Pancreas (tissue), 10 donors: ENCODE measurements around the gene ETFA. TPM values are rescaled to one million over a fixed set of nuclear protein-coding genes. Genes with fewer than 3 reads are reported as not detected.
"Not testable (repeated sequence)": the region's sequence is repeated elsewhere in the genome, so short reads cannot be mapped to it uniquely, and the experiment has no call there.

Experiments
- ATAC-seq, 4 donors: fragments of 200-7000 bp; cut with Tn5 transposase; one replicate each; pipeline versions ENCODE4 v1.8.0 to v1.9.1; 2020; ENCODE audit warnings: mild to moderate bottlenecking in 4 of 4, moderate library complexity in 4 of 4
- DNase-seq, 6 donors: peaks; one replicate each; pipeline ENCODE4 v3.0.0-alpha.2; 2020
- FAIRE-seq: peaks from 2 replicates; lab custom pipeline; 2012; peaks lifted over from hg19 to GRCh38; lab: Jason Lieb, UNC
- H3K27ac ChIP-seq, 4 donors: fragments of 200-600 bp; sonication (generic); 1 replicate in 3 of 4; 2 replicates in 1 of 4; pipeline versions ENCODE4 v1.5.0 to v1.8.0; 2020
- H3K27me3 ChIP-seq, 4 donors: fragments of 200-600 bp; one replicate each; pipeline ENCODE4 v1.8.0; 2021
- H3K36me3 ChIP-seq, 3 donors: fragments of 200-600 bp; sonication (generic) in 1 of 3; one replicate each; pipeline versions ENCODE4 v1.5.0 to v1.8.0; 2020 to 2021
- H3K4me1 ChIP-seq, 3 donors: fragments of 200-600 bp; one replicate each; pipeline ENCODE4 v1.8.0; 2021
- H3K4me3 ChIP-seq, 4 donors: fragments of 200-600 bp; sonication (generic) in 2 of 4; one replicate each; pipeline versions ENCODE4 v1.5.0 to v1.8.0; 2020 to 2021
- H3K9me3 ChIP-seq, 4 donors: fragments of 200-600 bp; one replicate each; pipeline ENCODE4 v1.8.0; 2021
- WGBS, 2 donors: extraction: QIAGEN DNeasy Blood & Tissue Kit; methylation state at CpG; one replicate each; pipeline ENCODE4 v1.1.7; 2013; 5-methylcytosine and 5-hydroxymethylcytosine counted together
- intact Hi-C, 3 donors: fragments of 100-400 bp; cut with DNase I; formaldehyde crosslinking; loops; one replicate each; pipeline versions ENCODE4 v1.11.1 to v1.14.2; 2022
- polyA plus RNA-seq, 2 donors: library from polyadenylated mRNA; stranded (reverse); fragments of 200-250 nt; gene quantifications; one replicate each; pipeline ENCODE4 v1.2.3, GENCODE V29; 2013
- total RNA-seq, 6 donors: library from RNA; stranded (reverse); fragmentation: NEBNext Ultra II Directional in 4 of 6; extraction: Animal tissue kit (Norgen Biotek cat#: 25700) in 4 of 6; gene quantifications; one replicate each; pipeline versions ENCODE4 v1.2.1 to v1.2.4, GENCODE V29; 2021 to 2023
- TF ChIP-seq, protein P1 (sequence below), 4 donors: fragments of 200-600 bp; sonication (generic) in 3 of 4; IDR thresholded peaks; one replicate each; pipeline versions ENCODE4 v1.5.0 to v1.8.0; 2021; ENCODE audit warnings: antibody characterized with exemption in 4 of 4
- donor health status: healthy with polysubstance abuse.
- donor health status: DM: no; HTN: no; CAD: no; lungs with moderate emphysema.
- donor health status: DM: no; HTN: no; CAD: no.
- donor health status: control.
- donor health status: control.
- donor health status: Bipolar disorder and iron deficiency.
- donor health status: DM: yes; HTN: yes; CAD: no.
- donor health status: DM: no; HTN: no; CAD: no.
- donor health status: DM: no; HTN: no; CAD: no.
- donor health status: DM: yes; HTN: yes; CAD: no.

ETFA gene
- total and polyA plus RNA-seq, 8 donors = 27.5 to 51.2 (median 42.3) TPM

DNA sequence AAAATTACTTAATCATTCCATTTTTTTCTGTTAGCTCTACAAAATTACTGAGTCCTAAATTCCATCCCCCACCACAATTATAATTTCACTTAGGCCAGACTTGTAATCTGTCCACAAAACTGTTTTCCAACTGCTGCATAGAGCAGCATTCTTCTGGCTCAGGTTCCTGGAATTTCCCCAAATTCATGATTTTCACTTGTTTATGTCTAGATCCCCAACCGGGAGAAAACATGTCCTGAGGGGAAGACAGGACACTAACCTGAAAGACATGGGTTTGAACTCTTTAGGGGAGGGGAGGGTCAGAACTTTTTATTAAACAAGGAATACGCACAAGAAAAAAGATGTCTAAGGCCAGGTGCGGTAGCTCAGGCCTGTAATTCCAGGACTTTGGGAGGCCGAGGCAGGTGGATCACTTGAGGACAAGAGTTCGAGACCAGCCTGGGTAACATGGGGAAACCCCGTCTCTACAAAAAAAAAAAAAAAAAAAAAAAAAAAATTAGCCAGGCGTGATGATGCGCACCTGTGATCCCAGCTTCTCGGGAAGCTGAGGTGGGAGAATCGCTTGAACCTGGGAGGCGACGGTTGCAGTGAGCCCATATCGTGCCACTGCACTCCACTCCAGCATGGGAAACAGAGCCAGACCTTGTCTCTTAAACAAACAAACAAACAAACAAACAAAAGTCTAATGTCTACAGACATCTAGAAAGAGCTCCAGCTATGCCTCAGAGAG is 1.5 kb downstream of the ETFA start:
- FAIRE-seq (no peak), DNase-seq (no peak), ATAC-seq (no peak)
- Histone ChIP-seq H3K27me3 (no peaks in the 10 kb centered on the region), H3K36me3 (no peaks in the 10 kb centered on the region), H3K27ac (no peak overlapping the region), H3K4me3 (peak overlapping the region in 2 of 4 donors; percentile 77 to 89), H3K4me1 (peaks cover 4 to 8% (median 8%) of the 10 kb centered on the region in 3 donors), H3K9me3 (no peaks in the 10 kb centered on the region)
- intact Hi-C loops = no loop called here
- 76 to 77% methylated on average over 13 of the region's 13 CpGs for WGBS, 2 donors
- TF ChIP-seq, protein P1, sequence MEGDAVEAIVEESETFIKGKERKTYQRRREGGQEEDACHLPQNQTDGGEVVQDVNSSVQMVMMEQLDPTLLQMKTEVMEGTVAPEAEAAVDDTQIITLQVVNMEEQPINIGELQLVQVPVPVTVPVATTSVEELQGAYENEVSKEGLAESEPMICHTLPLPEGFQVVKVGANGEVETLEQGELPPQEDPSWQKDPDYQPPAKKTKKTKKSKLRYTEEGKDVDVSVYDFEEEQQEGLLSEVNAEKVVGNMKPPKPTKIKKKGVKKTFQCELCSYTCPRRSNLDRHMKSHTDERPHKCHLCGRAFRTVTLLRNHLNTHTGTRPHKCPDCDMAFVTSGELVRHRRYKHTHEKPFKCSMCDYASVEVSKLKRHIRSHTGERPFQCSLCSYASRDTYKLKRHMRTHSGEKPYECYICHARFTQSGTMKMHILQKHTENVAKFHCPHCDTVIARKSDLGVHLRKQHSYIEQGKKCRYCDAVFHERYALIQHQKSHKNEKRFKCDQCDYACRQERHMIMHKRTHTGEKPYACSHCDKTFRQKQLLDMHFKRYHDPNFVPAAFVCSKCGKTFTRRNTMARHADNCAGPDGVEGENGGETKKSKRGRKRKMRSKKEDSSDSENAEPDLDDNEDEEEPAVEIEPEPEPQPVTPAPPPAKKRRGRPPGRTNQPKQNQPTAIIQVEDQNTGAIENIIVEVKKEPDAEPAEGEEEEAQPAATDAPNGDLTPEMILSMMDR (IDR thresholded peaks at IDR 0.05) = no peak

DNA sequence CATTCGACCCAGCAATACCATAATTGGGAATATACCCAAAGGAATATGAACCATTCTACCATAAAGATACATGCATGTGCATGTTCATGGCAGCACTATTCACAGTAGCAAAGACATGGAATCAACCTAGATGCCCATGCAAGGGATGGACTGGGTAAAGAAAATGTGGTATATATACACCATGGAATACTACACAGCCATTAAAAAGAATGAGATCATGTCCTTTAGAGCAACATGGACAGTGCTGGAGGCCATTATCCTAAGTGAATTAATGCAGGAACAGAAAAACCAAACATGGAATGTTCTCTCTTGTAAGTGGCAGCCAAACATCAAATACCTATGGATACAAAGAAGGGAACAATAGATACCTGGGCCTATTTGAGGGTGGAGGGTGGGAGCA is 7.4 kb downstream of the ETFA start:
- Histone ChIP-seq H3K4me1 (peaks cover 0 to 8% (median 5%) of the 10 kb centered on the region in 3 donors), H3K4me3 (no peak overlapping the region), H3K9me3 (no peaks in the 10 kb centered on the region), H3K27ac (no peak overlapping the region), H3K27me3 (no peaks in the 10 kb centered on the region), H3K36me3 (no peaks in the 10 kb centered on the region)
- WGBS, 2 donors = 68 to 73% methylated on average over 1 of the region's 1 CpG
- ATAC-seq (no peak), DNase-seq (no peak), FAIRE-seq (no peak)
- TF ChIP-seq, protein P1 (IDR thresholded peaks at IDR 0.05) = no peak
- intact Hi-C loops = no loop called here

DNA sequence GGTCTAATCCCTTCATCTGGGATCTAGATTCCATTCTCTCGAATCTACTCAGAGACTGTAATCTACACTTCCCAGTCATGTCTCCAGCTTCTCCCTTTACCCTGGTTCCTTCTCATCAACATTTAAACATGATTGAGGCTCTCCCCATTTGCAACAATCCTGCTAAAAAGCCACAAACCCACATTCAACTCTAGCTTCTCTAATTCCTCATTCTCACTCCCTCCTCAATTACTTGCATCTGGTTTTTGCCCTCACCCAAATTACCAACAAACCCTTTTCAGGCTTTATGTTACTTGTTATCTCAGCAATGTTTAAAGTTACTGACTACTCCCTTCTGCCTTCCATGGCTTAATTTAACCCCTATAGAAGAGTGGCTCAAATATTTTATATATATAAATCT is 11.5 kb downstream of the ETFA start:
- no peaks in the 10 kb centered on the region for H3K36me3 ChIP-seq
- no peak overlapping the region for H3K4me3 ChIP-seq
- intact Hi-C loops = no loop called here
- DNase-seq (no peak), FAIRE-seq (no peak), ATAC-seq (no peak)
- TF ChIP-seq, protein P1 (IDR thresholded peaks at IDR 0.05) = no peak
- no peak overlapping the region for H3K27ac ChIP-seq
- H3K9me3 ChIP-seq = no peaks in the 10 kb centered on the region
- peaks cover 0 to 10% (median 4%) of the 10 kb centered on the region in 3 donors for H3K4me1 ChIP-seq
- no peaks in the 10 kb centered on the region for H3K27me3 ChIP-seq
- 73 to 75% methylated on average over 1 of the region's 1 CpG for WGBS, 2 donors

DNA sequence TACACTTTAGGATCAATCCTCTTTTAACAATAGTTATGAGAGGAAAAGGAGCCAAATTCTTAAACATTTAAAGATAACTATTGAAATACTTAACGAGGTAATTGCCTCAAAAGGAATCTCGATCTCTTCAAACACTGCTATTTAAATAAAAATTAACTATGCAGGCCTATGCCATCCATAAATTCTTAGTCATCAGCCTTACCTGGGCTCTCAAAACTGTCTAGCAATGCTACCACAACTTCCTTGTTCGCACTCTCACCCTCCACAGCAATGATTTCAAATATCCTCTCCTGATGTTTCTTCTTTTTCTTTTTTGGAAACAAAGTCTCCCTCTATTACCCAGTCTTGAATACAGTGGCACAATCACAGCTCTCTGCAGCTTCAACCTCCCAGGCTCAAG is 12.3 kb downstream of the ETFA start:
- intact Hi-C loops = no loop called here
- Histone ChIP-seq H3K27me3 (no peaks in the 10 kb centered on the region), H3K27ac (no peak overlapping the region), H3K4me1 (peaks cover 0 to 10% (median 4%) of the 10 kb centered on the region in 3 donors), H3K36me3 (no peaks in the 10 kb centered on the region), H3K9me3 (no peaks in the 10 kb centered on the region), H3K4me3 (no peak overlapping the region)
- whole genome bisulfite sequencing, 2 donors = 64 to 65% methylated on average over 3 of the region's 3 CpGs
- no peak for FAIRE-seq
- TF ChIP-seq, protein P1 (IDR thresholded peaks at IDR 0.05) = no peak
- peak in 1 of 4 donors; percentile 35 for ATAC-seq
- no peak for DNase-seq

DNA sequence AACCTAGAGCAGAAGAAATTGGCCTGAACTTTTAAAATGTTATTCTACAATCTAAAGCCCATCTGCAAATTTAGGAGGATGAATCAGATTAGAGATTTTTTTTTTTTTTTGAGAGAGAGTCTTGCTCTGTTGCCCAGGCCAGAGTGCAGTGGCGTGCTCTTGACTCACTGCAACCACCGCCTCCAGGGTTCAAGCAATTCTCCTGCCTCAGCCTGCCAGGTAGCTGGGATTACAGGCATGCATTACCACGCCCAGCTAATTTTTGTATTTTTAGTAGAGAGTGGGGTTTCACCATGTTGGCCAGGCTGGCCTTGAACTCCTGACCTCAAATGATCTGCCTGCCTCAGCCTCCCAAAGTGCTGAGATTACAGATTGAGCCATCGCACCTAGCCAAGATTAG is 13.3 kb downstream of the ETFA start:
- intact Hi-C loops, ATAC-seq, H3K27me3 ChIP-seq, FAIRE-seq, H3K4me1 ChIP-seq, H3K4me3 ChIP-seq, DNase-seq, H3K36me3 ChIP-seq, H3K27ac ChIP-seq, H3K9me3 ChIP-seq: not testable (repeated sequence)
- WGBS, 2 donors = 91 to 93% methylated on average over 4 of the region's 4 CpGs
